ENCODE measurements around the gene KIF21B.
"Not testable (repeated sequence)": the region's sequence is repeated elsewhere in the genome, so short reads cannot be mapped to it uniquely, and the experiment has no call there.

KIF21B gene

GRCh38 chr1:200971955-200972711, 51.4 kb downstream of the KIF21B start:
- DNase-seq (ENCODE audit: low read depth in 2 of 2, low spot score in 1 of 2): peak; percentile 50 to 59

- no peak for DNase-seq (ENCODE audit: low read depth in 2 of 2, low spot score in 1 of 2)
Observed at GRCh38 chr1:200971428-200971903, 52.0 kb downstream of the KIF21B start.

GRCh38 chr1:200970771-200971427, 52.6 kb downstream of the KIF21B start:
- no peak for DNase-seq (ENCODE audit: low read depth in 2 of 2, low spot score in 1 of 2)

GRCh38 chr1:200969726-200970561, 53.6 kb downstream of the KIF21B start:
- no peak for DNase-seq (ENCODE audit: low read depth in 2 of 2, low spot score in 1 of 2)

GRCh38 chr1:200968469-200969410, 54.8 kb downstream of the KIF21B start:
- DNase-seq (ENCODE audit: low read depth in 2 of 2, low spot score in 1 of 2): no peak

- DNase-seq (ENCODE audit: low read depth in 2 of 2, low spot score in 1 of 2): no peak
Observed at GRCh38 chr1:200967693-200968468, 55.6 kb downstream of the KIF21B start.

GRCh38 chr1:200966934-200967333, 56.6 kb downstream of the KIF21B start:
- DNase-seq (ENCODE audit: low read depth in 2 of 2, low spot score in 1 of 2): no peak

- no peak for DNase-seq (ENCODE audit: low read depth in 2 of 2, low spot score in 1 of 2)
Observed at GRCh38 chr1:200965111-200965805, 58.3 kb downstream of the KIF21B start.

- not testable (repeated sequence) for DNase-seq (ENCODE audit: low read depth in 2 of 2, low spot score in 1 of 2)
Observed at GRCh38 chr1:200963888-200964287, 59.6 kb downstream of the KIF21B start.

- DNase-seq (ENCODE audit: low read depth in 2 of 2, low spot score in 1 of 2): no peak
Observed at GRCh38 chr1:200963076-200963475, 60.4 kb downstream of the KIF21B start.

- DNase-seq (ENCODE audit: low read depth in 2 of 2, low spot score in 1 of 2): no peak
Observed at GRCh38 chr1:200962631-200963030, 60.9 kb downstream of the KIF21B start.

- DNase-seq (ENCODE audit: low read depth in 2 of 2, low spot score in 1 of 2): not testable (repeated sequence)
Observed at GRCh38 chr1:200962151-200962550, 61.4 kb downstream of the KIF21B start.

GRCh38 chr1:200960948-200961340, 62.6 kb downstream of the KIF21B start:
- DNase-seq (ENCODE audit: low read depth in 2 of 2, low spot score in 1 of 2): no peak

- no peak for DNase-seq (ENCODE audit: low read depth in 2 of 2, low spot score in 1 of 2)
Observed at GRCh38 chr1:200960236-200960947, 63.1 kb downstream of the KIF21B start.

- no peak for DNase-seq (ENCODE audit: low read depth in 2 of 2, low spot score in 1 of 2)
Observed at GRCh38 chr1:200959411-200959921, 64.0 kb downstream of the KIF21B start.

GRCh38 chr1:200958597-200958996, 64.9 kb downstream of the KIF21B start:
- no peak for DNase-seq (ENCODE audit: low read depth in 2 of 2, low spot score in 1 of 2)

- DNase-seq (ENCODE audit: low read depth in 2 of 2, low spot score in 1 of 2): no peak
Observed at GRCh38 chr1:200954434-200954833, 69.1 kb downstream of the KIF21B start.

- no peak for DNase-seq (ENCODE audit: low read depth in 2 of 2, low spot score in 1 of 2)
Observed at GRCh38 chr1:200951016-200951415, 72.5 kb downstream of the KIF21B start.

All from stimulated activated CD8-positive, alpha-beta memory T cell treated with anti-CD3 and anti-CD28 coated beads, Interleukin-4, amount 100 ng/mL, for 1 hour (primary cell).